ENCODE results near the gene SPAG4. TPM values are rescaled to one million over a fixed set of nuclear protein-coding genes. Genes with fewer than 3 reads are reported as not detected.

The SPAG4 gene
- total RNA-seq, 1 donor from 2014 or later: 3.7 TPM

DNA sequence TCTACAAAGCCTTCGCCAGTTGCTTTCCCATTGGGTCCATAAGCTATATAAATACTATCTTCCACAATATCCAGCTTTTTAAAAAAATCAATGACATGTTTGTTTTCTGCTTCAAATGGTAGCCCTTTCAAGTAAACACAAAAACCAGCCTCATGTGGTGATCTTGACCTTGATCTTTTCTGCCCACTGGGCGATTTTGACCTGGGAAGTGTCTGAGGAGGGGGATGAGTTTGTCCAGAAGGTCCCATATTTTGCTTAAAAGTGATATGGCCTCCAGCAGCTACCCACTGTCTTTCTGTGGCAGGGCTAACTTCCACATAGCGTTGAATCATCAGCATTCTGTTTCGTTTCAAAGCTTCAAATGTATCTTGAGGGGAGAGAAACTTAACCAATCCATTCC is 38.3 kb downstream of the SPAG4 start:
- intact Hi-C loops (cut with micrococcal nuclease): no loop called here

DNA sequence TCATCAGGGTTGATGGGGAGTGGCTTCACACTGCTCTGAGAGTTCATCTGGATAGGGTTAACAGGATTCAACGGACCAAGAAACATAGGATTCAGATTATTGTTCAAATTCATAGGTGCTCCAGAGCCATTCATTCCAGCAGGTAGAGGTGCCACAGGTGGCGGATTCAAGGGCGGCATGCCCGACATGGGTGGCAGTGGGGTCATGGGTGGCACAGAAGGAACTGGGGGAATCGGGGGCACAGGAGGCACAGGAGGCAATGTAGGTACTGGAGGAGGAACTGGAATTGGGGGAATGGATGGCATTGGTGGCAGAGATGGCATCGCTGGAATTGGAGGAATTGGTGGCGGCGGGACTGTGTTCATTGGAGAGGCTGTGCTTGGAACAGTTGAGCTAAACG is 38.8 kb downstream of the SPAG4 start:
- intact Hi-C loops (cut with micrococcal nuclease): no loop called here

- intact Hi-C loops (cut with micrococcal nuclease): no loop called here
Measured at GRCh38 chr20:35657271-35657670, 41.6 kb downstream of the SPAG4 start.

DNA sequence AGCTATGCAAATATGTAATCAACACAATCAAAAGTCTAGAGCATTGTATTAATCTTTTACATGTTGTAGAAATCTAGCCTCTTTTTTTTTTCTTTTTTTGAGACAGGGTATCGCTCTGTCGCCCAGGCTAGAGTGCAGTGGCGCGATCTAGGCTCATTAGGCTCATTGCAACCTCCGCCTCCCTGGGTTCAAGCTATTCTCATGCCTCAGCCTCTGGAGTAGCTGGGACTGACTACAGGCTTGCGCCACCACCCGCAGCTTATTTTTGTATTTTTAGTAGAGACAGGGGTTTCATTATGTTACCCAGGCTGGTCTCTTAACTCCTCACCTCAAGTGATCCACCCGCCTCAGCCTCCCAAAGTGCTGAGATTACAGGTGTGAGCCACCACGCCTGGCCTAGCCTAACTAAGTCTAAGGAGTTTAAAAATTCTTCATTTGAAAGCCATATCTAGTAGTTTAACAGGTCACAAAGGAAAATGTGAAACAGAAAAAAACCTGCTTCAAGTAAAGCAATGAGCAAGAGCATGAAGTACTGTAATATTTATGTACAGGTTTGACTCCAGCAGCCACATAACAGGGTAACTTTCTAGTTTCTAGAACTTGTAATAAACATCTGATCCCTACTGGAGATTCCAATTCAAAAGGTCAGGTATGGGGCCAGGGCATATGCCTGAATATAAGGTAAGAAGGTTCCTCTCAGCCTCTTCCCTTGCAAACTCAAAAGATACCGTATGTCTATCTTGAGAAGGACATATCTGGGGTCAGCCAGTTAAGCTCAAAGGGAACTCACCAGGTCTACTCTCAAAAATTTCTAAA is 44.7 kb downstream of the SPAG4 start:
- intact Hi-C loops (cut with micrococcal nuclease): no loop called here

- intact Hi-C loops (cut with micrococcal nuclease): no loop called here
Measured at GRCh38 chr20:35661053-35661452, 45.4 kb downstream of the SPAG4 start.

DNA sequence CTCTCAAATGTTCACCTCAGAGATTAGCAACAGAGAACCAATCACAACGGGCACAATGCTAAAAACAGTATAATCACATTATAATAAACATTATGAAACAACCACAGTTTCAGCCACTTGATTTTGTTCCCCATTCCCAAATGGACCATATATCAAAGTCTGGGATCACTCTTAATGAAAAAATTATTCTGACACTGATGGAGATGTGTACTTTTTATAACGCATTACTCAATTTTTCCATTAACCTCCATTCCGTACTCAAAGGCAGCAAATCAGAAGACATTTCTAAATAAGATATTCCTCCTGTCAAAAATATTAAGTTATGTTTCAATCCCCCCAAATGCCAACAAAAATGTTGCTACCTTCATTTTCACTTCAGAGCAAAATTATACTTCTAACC is 46.3 kb downstream of the SPAG4 start:
- intact Hi-C loops (cut with micrococcal nuclease): no loop called here

- intact Hi-C loops (cut with micrococcal nuclease): no loop called here
Measured at GRCh38 chr20:35662551-35662950, 46.9 kb downstream of the SPAG4 start.

DNA sequence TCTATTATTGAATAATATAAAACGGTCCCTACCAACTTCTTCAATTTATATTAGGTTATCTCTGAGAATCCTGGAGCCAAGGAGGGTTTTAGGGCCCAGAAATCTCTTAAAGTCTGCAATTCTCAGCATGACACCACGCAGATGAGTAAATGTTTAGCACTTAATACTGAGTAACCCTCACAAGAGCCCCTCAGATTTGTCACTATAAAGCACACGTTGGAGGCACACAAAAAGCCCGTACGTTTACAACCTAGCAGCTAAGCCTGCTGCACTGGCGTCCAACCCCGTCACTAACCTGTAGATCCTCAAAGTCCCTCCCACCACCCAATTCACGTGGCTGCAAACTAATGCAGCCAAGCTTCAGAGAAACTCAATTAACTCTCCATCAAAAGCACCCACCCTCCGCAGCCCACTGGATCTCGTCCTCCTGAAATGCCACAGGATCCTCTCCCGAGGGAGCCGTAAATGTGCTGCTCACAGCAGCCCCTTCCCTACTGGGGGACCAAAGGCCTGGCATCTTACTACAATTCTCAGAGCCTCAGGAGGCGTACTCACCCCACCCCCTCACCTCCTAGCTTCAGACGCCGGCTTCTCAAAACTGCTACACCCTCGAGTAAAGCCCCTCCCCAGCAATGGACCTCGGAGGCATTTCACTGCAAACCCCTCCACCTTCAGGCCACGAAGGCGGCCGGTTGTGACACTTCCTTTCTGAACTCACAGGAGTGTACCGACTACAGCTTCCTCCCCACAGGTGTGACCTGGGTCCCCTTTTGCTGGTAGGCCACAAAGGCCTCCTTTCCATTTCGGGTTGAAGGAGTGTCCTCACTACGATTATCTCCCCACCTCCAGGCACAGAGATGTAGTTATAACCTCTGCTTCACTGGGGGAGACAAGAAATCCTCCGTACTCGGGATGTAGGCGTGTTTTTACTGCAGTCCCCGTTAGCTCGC is 48.2 kb downstream of the SPAG4 start:
- intact Hi-C loops (cut with micrococcal nuclease): loop anchor here (1.0 to 2.0 kb wide), 5 partner anchors 36 to 291 kb away; partner anchors contain the start of genes NFS1, RBM39, ROMO1 and SCAND1

- intact Hi-C loops (cut with micrococcal nuclease): loop anchor here (1.0 to 2.0 kb wide), 6 partner anchors 35 to 290 kb away; partner anchors contain the start of genes NFS1, RBM39, ROMO1 and SCAND1
Measured at GRCh38 chr20:35664466-35665206, 49.0 kb downstream of the SPAG4 start, which contains the start of the genes CPNE1 and RBM12. CPNE1 (minus strand) TSS chr20:35664900; CDS start chr20:35632923, 31,977 bp downstream. RBM12 (minus strand) TSS chr20:35664900; CDS start chr20:35655322, 9,578 bp downstream.

GRCh38 chr20:35665949-35666288 is 50.3 kb downstream of the SPAG4 start:
- intact Hi-C loops (cut with micrococcal nuclease): loop anchor here (1.0 to 2.0 kb wide), 2 partner anchors 125 to 289 kb away; partner anchors contain the start of gene SCAND1

GRCh38 chr20:35669221-35669620 is 53.6 kb downstream of the SPAG4 start:
- intact Hi-C loops (cut with micrococcal nuclease): no loop called here

DNA sequence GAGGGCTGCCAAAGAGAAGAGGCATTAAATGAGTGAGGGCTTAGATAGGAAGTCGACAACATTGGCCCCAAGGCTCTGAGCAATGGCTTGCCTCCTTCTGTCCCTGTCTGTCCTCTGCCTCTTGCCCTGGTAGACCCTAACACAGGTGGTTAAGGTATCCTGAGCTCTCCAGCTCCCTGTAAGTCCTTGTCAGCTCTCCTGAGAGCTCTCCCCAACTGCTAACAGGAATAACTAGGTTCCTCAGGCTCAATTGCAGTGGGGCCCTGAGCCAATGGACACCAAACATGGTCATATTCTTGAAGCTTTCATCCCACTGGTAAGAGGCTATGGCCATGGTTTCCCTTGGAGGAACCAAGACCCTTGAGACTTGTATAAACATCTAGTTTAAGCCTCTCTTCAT is 54.1 kb downstream of the SPAG4 start:
- intact Hi-C loops (cut with micrococcal nuclease): no loop called here

Other genes with a start within 250 kb of the SPAG4 start
- 45.0 and 53.9 TPM in 2 replicates for gene UQCC1, start 203.9 kb upstream of the SPAG4 start, total RNA-seq
- gene GDF5, start 177.6 kb upstream of the SPAG4 start, total RNA-seq: not detected in 2 replicates
- gene CEP250, start 160.2 kb upstream of the SPAG4 start, total RNA-seq: 56.8 and 58.2 TPM in 2 replicates
- not detected in 2 replicates for gene C20orf173, start 86.2 kb upstream of the SPAG4 start, total RNA-seq
- 153 and 156 TPM in 2 replicates for gene ERGIC3, start 73.8 kb upstream of the SPAG4 start, total RNA-seq
- gene CPNE1, start 49.1 kb downstream of the SPAG4 start, total RNA-seq: 274 and 278 TPM in 2 replicates
- gene RBM12, start 49.1 kb downstream of the SPAG4 start, total RNA-seq: 130 TPM in 2 replicates
- 30.8 and 32.5 TPM in 2 replicates for gene NFS1, start 83.5 kb downstream of the SPAG4 start, total RNA-seq
- 98.1 and 99.8 TPM in 2 replicates for gene ROMO1, start 83.6 kb downstream of the SPAG4 start, total RNA-seq
- 398 and 400 TPM in 2 replicates for gene RBM39, start 126.4 kb downstream of the SPAG4 start, total RNA-seq
- 46.5 and 46.8 TPM in 2 replicates for gene PHF20, start 156.2 kb downstream of the SPAG4 start, total RNA-seq